ENCODE data around the gene POLR2F. TPM values are rescaled to one million over a fixed set of nuclear protein-coding genes. Genes with fewer than 3 reads are reported as not detected.

Gene POLR2F
- total RNA-seq, 1 donor from 2014 or later, result 99.6 TPM

DNA sequence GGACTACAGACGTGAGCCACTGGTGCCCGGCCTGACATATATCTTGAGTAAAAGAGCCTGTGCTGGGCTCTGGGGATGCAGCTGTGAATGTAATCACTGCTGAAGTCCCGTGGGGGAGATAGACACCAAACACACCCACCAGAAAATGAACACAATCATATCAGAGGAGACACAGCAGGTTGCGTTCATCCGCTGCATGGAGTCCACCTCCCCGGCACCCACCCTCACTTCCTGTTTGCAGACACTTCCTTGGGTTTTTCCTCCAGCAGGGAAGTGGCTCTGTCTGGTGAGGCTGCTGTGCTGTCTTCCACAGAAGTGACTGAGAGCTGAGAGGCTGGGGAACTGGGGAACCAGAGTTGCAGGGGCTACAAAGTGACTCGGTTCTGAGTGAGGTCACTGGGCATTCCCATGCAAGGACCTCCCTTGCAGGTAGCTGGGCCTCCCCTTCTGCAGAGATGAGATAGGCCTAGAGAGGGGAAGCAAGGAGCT, 40.2 kb upstream of the POLR2F start:
- peaks cover 29% of the 10 kb centered on the region for H3K4me1 Mint-ChIP-seq (ENCODE audit: unreplicated experiment)
- H3K9me3 Mint-ChIP-seq, result no peaks in the 10 kb centered on the region
- no peak overlapping the region for H3K27ac Mint-ChIP-seq
- TF ChIP-seq CTCF (conservative IDR thresholded peaks at IDR 0.05), result no peak
- no peak for DNase-seq (ENCODE audit: extremely low spot score, unreplicated experiment)
- H3K27me3 Mint-ChIP-seq, result no peaks in the 10 kb centered on the region
- no peak overlapping the region for H3K4me3 Mint-ChIP-seq
- H3K36me3 Mint-ChIP-seq, result peaks cover 5% of the 10 kb centered on the region

- H3K27ac Mint-ChIP-seq, result no peak overlapping the region
- peaks cover 3% of the 10 kb centered on the region for H3K36me3 Mint-ChIP-seq
- no peak overlapping the region for H3K4me3 Mint-ChIP-seq
- no peak for TF ChIP-seq CTCF (conservative IDR thresholded peaks at IDR 0.05)
- H3K9me3 Mint-ChIP-seq, result no peaks in the 10 kb centered on the region
- H3K27me3 Mint-ChIP-seq, result no peaks in the 10 kb centered on the region
- H3K4me1 Mint-ChIP-seq (ENCODE audit: unreplicated experiment), result peaks cover 5% of the 10 kb centered on the region
- no peak for DNase-seq (ENCODE audit: extremely low spot score, unreplicated experiment)
These were observed 37.2 kb upstream of the POLR2F start for GRCh38 chr22:37916311-37916710.

DNA sequence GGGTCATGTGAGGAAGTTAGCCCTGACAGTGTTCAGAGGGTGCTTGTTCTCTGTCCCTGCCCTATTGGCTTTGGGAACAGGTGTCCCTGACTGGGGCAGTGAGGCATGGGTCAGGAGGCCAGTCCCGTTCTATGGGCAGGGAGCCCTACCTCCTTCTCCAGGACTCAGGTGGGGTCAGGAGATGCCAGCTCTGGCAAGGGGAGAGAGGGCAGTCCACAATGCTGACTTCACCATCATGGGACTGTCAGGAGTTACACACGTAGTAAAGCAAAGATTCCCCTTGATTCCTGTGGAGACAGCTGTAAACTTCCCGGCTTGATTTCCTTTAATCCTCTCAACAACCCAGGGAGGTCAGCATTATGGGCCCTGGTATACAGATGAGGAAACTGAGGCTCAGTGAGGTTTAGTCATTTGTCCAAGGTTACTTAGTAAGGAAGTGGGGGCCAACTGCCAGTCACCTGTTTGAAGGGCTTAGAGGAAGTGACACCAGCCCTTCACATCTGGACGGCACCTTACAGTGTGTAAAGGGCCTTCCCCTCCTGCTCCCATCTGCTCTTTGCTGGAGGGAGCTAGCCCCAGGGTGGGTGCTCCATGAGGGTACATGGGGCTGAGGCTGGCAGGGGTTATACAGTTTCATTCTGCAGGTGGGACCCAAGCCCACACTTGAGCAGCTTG, 35.5 kb upstream of the POLR2F start:
- no peak for TF ChIP-seq CTCF (conservative IDR thresholded peaks at IDR 0.05)
- Mint-ChIP-seq H3K9me3 (no peaks in the 10 kb centered on the region), H3K27me3 (no peaks in the 10 kb centered on the region), H3K4me1 (ENCODE audit: unreplicated experiment) (no peaks in the 10 kb centered on the region), H3K27ac (no peak overlapping the region), H3K4me3 (no peak overlapping the region), H3K36me3 (peaks cover 7% of the 10 kb centered on the region)
- no peak for DNase-seq (ENCODE audit: extremely low spot score, unreplicated experiment)

GRCh38 chr22:37918580-37919270, 34.8 kb upstream of the POLR2F start:
- Mint-ChIP-seq H3K9me3 (no peaks in the 10 kb centered on the region), H3K27me3 (no peaks in the 10 kb centered on the region), H3K4me3 (no peak overlapping the region), H3K36me3 (peaks cover 10% of the 10 kb centered on the region), H3K4me1 (ENCODE audit: unreplicated experiment) (no peaks in the 10 kb centered on the region), H3K27ac (no peak overlapping the region)
- no peak for DNase-seq (ENCODE audit: extremely low spot score, unreplicated experiment)
- no peak for TF ChIP-seq CTCF (conservative IDR thresholded peaks at IDR 0.05)

DNA sequence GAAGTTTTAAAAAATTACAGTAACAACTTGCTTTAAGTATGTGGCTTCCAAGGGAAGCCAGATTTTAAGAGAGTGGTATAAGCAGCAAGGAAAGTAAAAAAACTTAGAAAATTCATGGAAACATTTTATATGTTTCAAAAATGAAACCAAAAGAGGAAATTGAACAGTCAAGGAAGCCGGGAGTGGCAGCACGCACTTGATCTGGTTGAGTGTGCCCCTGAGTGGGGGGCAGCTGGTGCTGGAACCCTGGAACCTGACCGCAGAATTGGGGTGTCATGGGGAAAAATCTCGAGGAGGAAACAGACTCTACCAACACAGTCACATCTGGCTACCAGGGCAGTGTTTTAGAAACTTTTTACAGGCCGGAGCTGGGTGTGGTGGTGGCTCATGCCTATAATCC, 33.4 kb upstream of the POLR2F start:
- no peak overlapping the region for H3K4me3 Mint-ChIP-seq
- peaks cover 10% of the 10 kb centered on the region for H3K36me3 Mint-ChIP-seq
- TF ChIP-seq CTCF (conservative IDR thresholded peaks at IDR 0.05), result no peak
- DNase-seq (ENCODE audit: extremely low spot score, unreplicated experiment), result no peak
- no peaks in the 10 kb centered on the region for H3K4me1 Mint-ChIP-seq (ENCODE audit: unreplicated experiment)
- peak overlapping the region; percentile 60 for H3K27ac Mint-ChIP-seq
- H3K9me3 Mint-ChIP-seq, result no peaks in the 10 kb centered on the region
- no peaks in the 10 kb centered on the region for H3K27me3 Mint-ChIP-seq
